ENCODE results near the gene SIK2.

Gene SIK2

GRCh38 chr11:111724615-111725129 lies 122.4 kb downstream of the SIK2 start:
- in situ Hi-C loops (cut with MboI; ENCODE audit: low sequenced_read_pairs), result no loop called here

- in situ Hi-C loops (cut with MboI; ENCODE audit: low sequenced_read_pairs), result no loop called here
Measured at GRCh38 chr11:111725621-111726020, 123.4 kb downstream of the SIK2 start.

- in situ Hi-C loops (cut with MboI; ENCODE audit: low sequenced_read_pairs), result no loop called here
Measured at GRCh38 chr11:111726301-111726713, 124.1 kb downstream of the SIK2 start.

GRCh38 chr11:111727431-111727830 lies 125.2 kb downstream of the SIK2 start:
- in situ Hi-C loops (cut with MboI; ENCODE audit: low sequenced_read_pairs), result no loop called here

- in situ Hi-C loops (cut with MboI; ENCODE audit: low sequenced_read_pairs), result no loop called here
Measured at GRCh38 chr11:111729071-111729830, 127.0 kb downstream of the SIK2 start.

GRCh38 chr11:111729831-111730311 lies 127.6 kb downstream of the SIK2 start:
- in situ Hi-C loops (cut with MboI; ENCODE audit: low sequenced_read_pairs), result no loop called here

GRCh38 chr11:111730871-111731591 lies 128.8 kb downstream of the SIK2 start:
- in situ Hi-C loops (cut with MboI; ENCODE audit: low sequenced_read_pairs), result no loop called here

GRCh38 chr11:111731821-111732220 lies 129.6 kb downstream of the SIK2 start:
- in situ Hi-C loops (cut with MboI; ENCODE audit: low sequenced_read_pairs), result no loop called here

- in situ Hi-C loops (cut with MboI; ENCODE audit: low sequenced_read_pairs), result no loop called here
Measured at GRCh38 chr11:111733016-111733415, 130.8 kb downstream of the SIK2 start.

- in situ Hi-C loops (cut with MboI; ENCODE audit: low sequenced_read_pairs), result no loop called here
Measured at GRCh38 chr11:111733611-111734088, 131.4 kb downstream of the SIK2 start.

GRCh38 chr11:111734101-111734953 lies 132.1 kb downstream of the SIK2 start:
- in situ Hi-C loops (cut with MboI; ENCODE audit: low sequenced_read_pairs), result no loop called here

GRCh38 chr11:111734954-111735261 lies 132.7 kb downstream of the SIK2 start:
- in situ Hi-C loops (cut with MboI; ENCODE audit: low sequenced_read_pairs), result no loop called here

GRCh38 chr11:111735262-111736116 lies 133.2 kb downstream of the SIK2 start:
- in situ Hi-C loops (cut with MboI; ENCODE audit: low sequenced_read_pairs), result no loop called here

- in situ Hi-C loops (cut with MboI; ENCODE audit: low sequenced_read_pairs), result no loop called here
Measured at GRCh38 chr11:111736181-111736590, 133.9 kb downstream of the SIK2 start.

GRCh38 chr11:111736621-111737443 lies 134.6 kb downstream of the SIK2 start:
- in situ Hi-C loops (cut with MboI; ENCODE audit: low sequenced_read_pairs), result no loop called here

- in situ Hi-C loops (cut with MboI; ENCODE audit: low sequenced_read_pairs), result no loop called here
Measured at GRCh38 chr11:111737444-111738210, 135.4 kb downstream of the SIK2 start.

- in situ Hi-C loops (cut with MboI; ENCODE audit: low sequenced_read_pairs), result no loop called here
Measured at GRCh38 chr11:111739299-111739698, 137.1 kb downstream of the SIK2 start.

GRCh38 chr11:111741751-111742150 lies 139.5 kb downstream of the SIK2 start:
- in situ Hi-C loops (cut with MboI; ENCODE audit: low sequenced_read_pairs), result no loop called here
